Measurements from ENCODE around the gene RBM4. TPM values are rescaled to one million over a fixed set of nuclear protein-coding genes. Genes with fewer than 3 reads are reported as not detected.
A peak's percentile ranks its signal among the peaks of the same experiment; 100 is the strongest.

Gene RBM4
- total and polyA plus RNA-seq, 9 of the 15 experiments (the other 6 are each of a cell fraction or from before 2014, with no cell fraction given) = 81.6 to 233 (median 122) TPM

GRCh38 chr11:66616379-66617154 is 21.9 kb upstream of the RBM4 start, which contains the start of gene RBM14 (continued):
- TF ChIP-seq MBD2 (IDR thresholded peaks at IDR 0.05; ENCODE audit: borderline replicate concordance, low read depth) (peak; percentile 98), NR2C2 (CRISPR knock-in tag; IDR thresholded peaks at IDR 0.05) (peak; percentile 64; the same call in 1 of the 2 replicates), NR2C2 (tag; IDR thresholded peaks at IDR 0.05) (peak; percentile 62; the same call in 1 of the 2 replicates), ZBTB11 (CRISPR knock-in tag; IDR thresholded peaks at IDR 0.05) (peak in 2 of 3 experiments; percentile 14 to 84; a peak in 2 of 6 replicates), ZNF282 (CRISPR knock-in tag; IDR thresholded peaks at IDR 0.05) (no peak), SRSF1 (IDR thresholded peaks at IDR 0.05; ENCODE audit: low read depth, low read length) (peak; percentile 83; the same call in 1 of the 2 replicates), CBX2 (IDR thresholded peaks at IDR 0.05; ENCODE audit: insufficient read depth, low read length, poor library complexity, severe bottlenecking) (no peak), EZH2 (IDR thresholded peaks at IDR 0.05; ENCODE audit: borderline replicate concordance, low read depth, low read length) (no peak), MGA (IDR thresholded peaks at IDR 0.05) (peak; percentile 84)
